Cardiac ventricle fibroblast (primary cell): ENCODE data around the gene IL4I1. TPM values are rescaled to one million over a fixed set of nuclear protein-coding genes. Genes with fewer than 3 reads are reported as not detected.

Experiments
- total RNA-seq: library from RNA; depleted of rRNA; stranded (reverse); fragments of >200 nt; gene quantifications from 2 replicates; pipeline ENCODE4 v1.2.3, GENCODE V29; 2015

The IL4I1 gene
- 0.20 TPM in 1 of 2 replicates, not detected in the other for total RNA-seq

GRCh38 chr19:49896863-49897621, at the start of gene IL4I1:
IL4I1 (minus strand) TSS chr19:49896887; CDS start chr19:49896160, 727 bp downstream.

GRCh38 chr19:49929121-49929610, 32.5 kb upstream of the IL4I1 start, which contains the start of the genes ATF5 and NUP62:
ATF5 (plus strand) TSS chr19:49929205; CDS start chr19:49930851, 1,646 bp downstream.
NUP62 (minus strand) TSS chr19:49929504; CDS start chr19:49909807, 19,697 bp downstream.

GRCh38 chr19:49877020-49877878, 19.4 kb downstream of the IL4I1 start, which contains the start of the genes AKT1S1 and TBC1D17:
AKT1S1 (minus strand) TSS chr19:49877355; CDS start chr19:49873295, 4,060 bp downstream.
TBC1D17 (plus strand) TSS chr19:49877702; CDS start chr19:49877724, 22 bp downstream.

GRCh38 chr19:49866933-49867782, 29.5 kb downstream of the IL4I1 start, which contains the start of gene PNKP:
PNKP (minus strand) TSS chr19:49867576; CDS start chr19:49867204, 372 bp downstream.

GRCh38 chr19:49850487-49851342, 46.0 kb downstream of the IL4I1 start, which contains the start of gene PTOV1:
PTOV1 (plus strand) TSS chr19:49851159.

Other genes starting within 250 kb of the IL4I1 start
- 32.6 and 65.3 TPM in 2 replicates for gene IRF3, start 231.0 kb downstream of the IL4I1 start, total RNA-seq
- gene BCL2L12, start 231.0 kb downstream of the IL4I1 start, total RNA-seq, result 3.8 and 4.4 TPM in 2 replicates
- gene PRMT1, start 219.6 kb downstream of the IL4I1 start, total RNA-seq, result 117 and 145 TPM in 2 replicates
- not detected in 2 replicates for gene ADM5, start 207.3 kb downstream of the IL4I1 start, total RNA-seq
- 3.7 and 11.4 TPM in 2 replicates for gene CPT1C, start 205.8 kb downstream of the IL4I1 start, total RNA-seq
- gene TSKS, start 133.6 kb downstream of the IL4I1 start, total RNA-seq, result 0.25 and 1.1 TPM in 2 replicates
- 197 and 215 TPM in 2 replicates for gene AP2A1, start 129.9 kb downstream of the IL4I1 start, total RNA-seq
- 20.1 and 24.3 TPM in 2 replicates for gene FUZ, start 83.6 kb downstream of the IL4I1 start, total RNA-seq
- 20.5 and 22.1 TPM in 2 replicates for gene MED25, start 78.6 kb downstream of the IL4I1 start, total RNA-seq
- 69.8 and 71.9 TPM in 2 replicates for gene PTOV1, start 45.7 kb downstream of the IL4I1 start, total RNA-seq
- gene PNKP, start 29.3 kb downstream of the IL4I1 start, total RNA-seq, result 27.2 and 28.0 TPM in 2 replicates
- 31.9 and 36.6 TPM in 2 replicates for gene AKT1S1, start 19.5 kb downstream of the IL4I1 start, total RNA-seq
- 26.2 and 26.6 TPM in 2 replicates for gene TBC1D17, start 19.2 kb downstream of the IL4I1 start, total RNA-seq
- gene ATF5, start 32.3 kb upstream of the IL4I1 start, total RNA-seq, result 8.7 and 12.3 TPM in 2 replicates
- gene NUP62, start 32.6 kb upstream of the IL4I1 start, total RNA-seq, result 21.0 and 25.6 TPM in 2 replicates
- not detected in 2 replicates for gene SIGLEC11, start 64.3 kb upstream of the IL4I1 start, total RNA-seq
- gene VRK3, start 128.5 kb upstream of the IL4I1 start, total RNA-seq, result 19.2 and 20.8 TPM in 2 replicates
- gene ZNF473, start 129.1 kb upstream of the IL4I1 start, total RNA-seq, result 6.8 and 10.6 TPM in 2 replicates